Aorta (tissue), 5 donors: Measurements from ENCODE around the gene HEPACAM. TPM values are rescaled to one million over a fixed set of nuclear protein-coding genes. Genes with fewer than 3 reads are reported as not detected.
A peak's percentile ranks its signal among the peaks of the same experiment; 100 is the strongest.

ENCODE experiments used
- ATAC-seq: fragments of 200-7000 bp; cut with Tn5 transposase; one replicate; pipeline ENCODE4 v1.9.1; 2022; ENCODE audit warnings: moderate library complexity; ENCODE audit not compliant: low FRiP score
- DNase-seq, 2 donors: peaks; one replicate each; pipeline ENCODE4 v3.0.0-alpha.2; 2020
- H3K27ac ChIP-seq, 2 donors: one replicate each; pipeline ENCODE4 v1.5.1; 2013; ENCODE audit warnings: low read length in 2 of 2, mild to moderate bottlenecking in 2 of 2, moderate library complexity in 2 of 2, control low read depth in 1 of 2, inconsistent platforms in 1 of 2, low read depth in 1 of 2
- H3K27me3 ChIP-seq, 2 donors: one replicate each; pipeline ENCODE4 v1.6.1; 2013; ENCODE audit warnings: control low read depth in 1 of 2, low read length in 1 of 2, mild to moderate bottlenecking in 1 of 2, moderate library complexity in 1 of 2; ENCODE audit not compliant: insufficient read depth in 2 of 2, control insufficient read depth in 1 of 2
- H3K36me3 ChIP-seq, 2 donors: one replicate each; pipeline ENCODE4 v1.6.1; 2013; ENCODE audit warnings: control low read depth in 1 of 2, low read length in 1 of 2, mild to moderate bottlenecking in 1 of 2; ENCODE audit not compliant: insufficient read depth in 2 of 2, control insufficient read depth in 1 of 2
- H3K4me1 ChIP-seq, 2 donors: one replicate each; pipeline ENCODE4 v1.6.1; 2013; ENCODE audit warnings: low read length in 2 of 2, control low read depth in 1 of 2, mild to moderate bottlenecking in 1 of 2, moderate library complexity in 1 of 2; ENCODE audit not compliant: insufficient read depth in 2 of 2, control insufficient read depth in 1 of 2
- H3K4me3 ChIP-seq, 2 donors: one replicate each; pipeline ENCODE4 v1.5.1; 2013; ENCODE audit warnings: low read length in 2 of 2, control low read depth in 1 of 2, mild to moderate bottlenecking in 1 of 2
- H3K9me3 ChIP-seq: one replicate; pipeline ENCODE4 v1.6.1; 2013; ENCODE audit warnings: mild to moderate bottlenecking, low read length; ENCODE audit not compliant: control insufficient read depth
- WGBS, 2 donors: extraction: QIAGEN DNeasy Blood & Tissue Kit; methylation state at CpG; one replicate each; pipeline ENCODE4 v1.1.7; 2013; 5-methylcytosine and 5-hydroxymethylcytosine counted together
- intact Hi-C, 2 donors: fragments of 100-400 bp; cut with DNase I; formaldehyde crosslinking; loops; one replicate each; pipeline versions ENCODE4 v1.14.2 to v1.15.0; 2022
- polyA plus RNA-seq, 2 donors: library from polyadenylated mRNA; stranded (reverse); fragments of 200-250 nt; gene quantifications; one replicate each; pipeline ENCODE4 v1.2.3, GENCODE V29; 2013
- total RNA-seq, 2 donors: library from RNA; stranded (reverse); fragmentation: NEBNext Ultra II Directional; extraction: Animal tissue kit (Norgen Biotek cat#: 25700); gene quantifications; one replicate each; pipeline ENCODE4 v1.2.1, GENCODE V29; 2021
- donor health status: healthy with polysubstance abuse.
- donor health status: Bipolar disorder and iron deficiency.
- donor health status: DM: no; HTN: no; CAD: no.
- donor health status: DM: no; HTN: no; CAD: no.
- donor health status: DM: yes; HTN: yes; CAD: no.

Gene HEPACAM
- total and polyA plus RNA-seq, 4 donors = 0.10 to 0.30 TPM; not detected in 2

- no peak overlapping the region for H3K4me3 ChIP-seq
- DNase-seq (no peak), ATAC-seq (peak; percentile 23)
- H3K27ac ChIP-seq = no peak overlapping the region
- intact Hi-C loops = no loop called here
- H3K4me1 ChIP-seq = no peaks in the 10 kb centered on the region
- H3K36me3 ChIP-seq = no peaks in the 10 kb centered on the region
- 33 to 34% methylated on average over 5 of the region's 5 CpGs for WGBS, 2 donors
- H3K27me3 ChIP-seq = no peaks in the 10 kb centered on the region
- H3K9me3 ChIP-seq = no peaks in the 10 kb centered on the region
Observed at GRCh38 chr11:124898711-124899110, 37.1 kb downstream of the HEPACAM start.

GRCh38 chr11:124898263-124898680, 37.6 kb downstream of the HEPACAM start:
- Histone ChIP-seq H3K4me3 (no peak overlapping the region), H3K27me3 (no peaks in the 10 kb centered on the region), H3K36me3 (no peaks in the 10 kb centered on the region), H3K4me1 (no peaks in the 10 kb centered on the region), H3K9me3 (no peaks in the 10 kb centered on the region), H3K27ac (no peak overlapping the region)
- intact Hi-C loops = no loop called here
- DNase-seq = no peak
- WGBS, 2 donors = 53 to 58% methylated on average over 3 of the region's 3 CpGs
- ATAC-seq = no peak

- WGBS, 2 donors = 80 to 88% methylated on average over 12 of the region's 12 CpGs
- no peak within 1 kb of the TSS for H3K27ac ChIP-seq
- intact Hi-C loops = no loop called here
- no peaks in the 10 kb centered on the region for H3K9me3 ChIP-seq
- H3K27me3 ChIP-seq = no peaks in the 10 kb centered on the region
- H3K4me1 ChIP-seq = no peaks in the 10 kb centered on the region
- DNase-seq (no peak), ATAC-seq (peak; percentile 46)
- H3K36me3 ChIP-seq = no peaks in the 10 kb centered on the region
- H3K4me3 ChIP-seq = no peak within 1 kb of the TSS
Observed at GRCh38 chr11:124897674-124898262, 38.1 kb downstream of the HEPACAM start, which contains the start of gene ROBO4. ROBO4 (minus strand) TSS chr11:124897865; CDS start chr11:124897795, 70 bp downstream.

DNA sequence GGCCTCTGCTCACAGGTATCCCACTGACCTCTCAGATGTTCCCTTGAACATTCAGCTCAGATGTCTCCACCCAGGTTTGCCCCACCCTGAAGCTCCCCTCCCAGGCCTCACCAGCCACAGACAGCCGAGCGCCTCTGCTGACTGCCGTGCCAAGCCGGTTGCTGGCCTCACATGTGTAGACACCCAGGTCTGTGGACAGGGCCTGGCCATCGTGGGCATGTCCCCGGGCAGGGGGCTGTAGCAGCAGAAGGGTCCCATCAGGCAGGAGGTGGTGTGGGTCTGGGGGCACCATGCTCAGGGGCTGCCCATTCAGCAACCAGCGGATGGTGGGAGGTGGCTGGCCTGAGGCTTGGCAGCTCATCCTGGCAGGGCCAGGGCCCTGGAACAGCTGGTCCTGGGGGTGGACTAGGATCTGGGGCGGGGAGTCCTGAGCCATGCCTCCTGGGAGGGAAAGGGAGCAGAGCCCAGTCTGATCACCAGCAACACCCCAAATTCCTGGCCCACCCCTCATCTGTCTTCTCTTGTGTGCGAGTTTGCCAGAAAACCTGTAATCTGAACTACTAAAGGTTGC, 38.9 kb downstream of the HEPACAM start:
- no peaks in the 10 kb centered on the region for H3K27me3 ChIP-seq
- no peak overlapping the region for H3K27ac ChIP-seq
- 90 to 94% methylated on average over 9 of the region's 9 CpGs for WGBS, 2 donors
- no peaks in the 10 kb centered on the region for H3K36me3 ChIP-seq
- intact Hi-C loops = no loop called here
- DNase-seq = peak in 1 of 2 donors; percentile 66
- no peaks in the 10 kb centered on the region for H3K9me3 ChIP-seq
- no peaks in the 10 kb centered on the region for H3K4me1 ChIP-seq
- ATAC-seq = no peak
- no peak overlapping the region for H3K4me3 ChIP-seq

DNA sequence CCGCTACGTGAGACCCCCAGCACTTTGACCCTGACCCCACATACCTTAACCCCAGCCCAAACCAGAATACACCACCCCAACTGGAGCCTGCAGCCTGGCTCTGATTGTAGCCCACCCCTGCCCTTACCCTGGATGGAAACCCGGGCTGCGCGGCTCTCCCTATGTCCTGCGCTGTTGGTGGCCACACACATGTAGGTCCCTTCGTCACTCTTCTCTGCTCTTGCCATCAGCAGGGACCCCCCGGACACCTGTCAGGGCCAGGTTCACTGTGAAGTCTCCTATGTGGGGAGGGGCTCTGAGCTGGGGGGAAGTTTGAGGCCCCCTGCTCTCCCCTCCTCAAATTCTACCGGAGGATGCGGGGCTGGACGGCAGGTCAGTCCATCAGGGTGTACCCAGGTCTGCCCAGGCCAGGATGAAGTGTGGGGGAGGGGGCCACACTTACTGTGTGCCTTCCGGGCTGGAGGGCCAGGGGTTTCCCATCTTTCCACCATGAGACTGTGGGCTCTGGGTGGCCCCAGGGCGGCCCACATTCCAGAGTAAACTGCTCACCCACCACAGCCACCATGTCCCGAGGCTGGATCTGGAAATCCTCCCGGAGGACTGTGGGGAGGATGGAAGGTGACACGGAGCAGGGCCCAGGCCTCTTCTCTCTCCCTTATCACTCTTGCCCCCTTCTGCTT, 39.6 kb downstream of the HEPACAM start:
- Histone ChIP-seq H3K27ac (no peak overlapping the region), H3K4me3 (no peak overlapping the region), H3K27me3 (no peaks in the 10 kb centered on the region), H3K36me3 (no peaks in the 10 kb centered on the region), H3K9me3 (no peaks in the 10 kb centered on the region), H3K4me1 (no peaks in the 10 kb centered on the region)
- intact Hi-C loops = no loop called here
- no peak for DNase-seq
- ATAC-seq = no peak
- 92 to 93% methylated on average over 15 to 16 of the region's 16 CpGs for WGBS, 2 donors

GRCh38 chr11:124895471-124895971, 40.3 kb downstream of the HEPACAM start:
- H3K9me3 ChIP-seq = no peaks in the 10 kb centered on the region
- WGBS, 2 donors = 93% methylated on average over 20 of the region's 20 CpGs
- ATAC-seq = no peak
- no peak overlapping the region for H3K27ac ChIP-seq
- H3K27me3 ChIP-seq = no peaks in the 10 kb centered on the region
- H3K4me3 ChIP-seq = no peak overlapping the region
- H3K36me3 ChIP-seq = no peaks in the 10 kb centered on the region
- no peak for DNase-seq
- intact Hi-C loops = no loop called here
- no peaks in the 10 kb centered on the region for H3K4me1 ChIP-seq

- Histone ChIP-seq H3K4me3 (no peak overlapping the region), H3K4me1 (no peaks in the 10 kb centered on the region), H3K27me3 (no peaks in the 10 kb centered on the region), H3K9me3 (no peaks in the 10 kb centered on the region), H3K27ac (no peak overlapping the region), H3K36me3 (no peaks in the 10 kb centered on the region)
- WGBS, 2 donors = 87% methylated on average over 4 of the region's 4 CpGs
- intact Hi-C loops = no loop called here
- ATAC-seq (no peak), DNase-seq (no peak)
Observed at GRCh38 chr11:124894606-124895430, 41.0 kb downstream of the HEPACAM start.

DNA sequence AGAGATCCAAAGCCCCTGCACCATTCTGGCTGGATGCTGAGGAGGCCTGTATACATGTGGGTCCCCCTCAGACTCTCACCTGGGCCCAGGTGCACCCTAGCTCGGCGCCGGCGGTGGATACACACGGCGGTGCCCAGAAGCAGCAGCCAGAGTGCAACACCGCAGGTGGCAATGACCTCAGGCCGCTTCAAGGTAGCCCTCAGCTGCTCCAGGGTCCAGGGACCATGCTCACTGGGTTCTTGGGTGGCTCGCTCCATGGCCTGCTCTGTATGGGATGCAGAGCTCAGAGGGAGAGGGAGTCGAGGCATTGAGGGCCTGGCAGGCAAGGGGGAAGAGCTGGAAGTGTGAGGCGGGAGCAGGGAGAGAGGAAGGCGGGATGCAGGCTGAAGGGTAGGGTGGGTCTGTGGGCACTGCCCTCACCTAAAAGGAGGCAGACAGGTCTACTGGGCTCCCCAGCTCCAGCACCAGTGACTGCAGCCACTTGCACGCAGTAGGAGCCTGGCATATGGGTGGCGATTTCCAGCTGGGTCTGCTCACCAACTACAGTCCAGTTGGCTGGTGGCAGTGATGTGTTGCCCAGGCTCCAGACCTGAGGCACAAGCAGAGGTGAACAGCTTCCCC, 42.0 kb downstream of the HEPACAM start:
- Histone ChIP-seq H3K36me3 (no peaks in the 10 kb centered on the region), H3K4me3 (no peak overlapping the region), H3K27me3 (no peaks in the 10 kb centered on the region), H3K9me3 (no peaks in the 10 kb centered on the region), H3K4me1 (no peaks in the 10 kb centered on the region), H3K27ac (no peak overlapping the region)
- WGBS, 2 donors = 91 to 92% methylated on average over 14 of the region's 14 CpGs
- intact Hi-C loops = no loop called here
- ATAC-seq = no peak
- DNase-seq = no peak
